HCT116 (cell line): ENCODE results near the gene IDUA.

Experiments used
- CBX3 ChIP-seq: IDR thresholded peaks from 2 replicates; pipeline ENCODE4 v1.6.1; 2012; ENCODE audit warnings: low read depth
- TF ChIP-seq, protein P1 (sequence below), 3 experiments: fragments of 200-600 bp in 1 of 3; sonication (generic) in 1 of 3; IDR thresholded peaks in 2 of 3; conservative IDR thresholded peaks in 1 of 3; 2 replicates each; pipeline ENCODE4 v1.5.1; 2012 to 2017; ENCODE audit warnings: low read depth in 2 of 3, low read length in 2 of 3, antibody characterized with exemption in 1 of 3, borderline replicate concordance in 1 of 3, control low read depth in 1 of 3, mild to moderate bottlenecking in 1 of 3, mixed read lengths in 1 of 3, mixed run types in 1 of 3, moderate library complexity in 1 of 3; ENCODE audit not compliant: insufficient read depth in 1 of 3

DNA sequence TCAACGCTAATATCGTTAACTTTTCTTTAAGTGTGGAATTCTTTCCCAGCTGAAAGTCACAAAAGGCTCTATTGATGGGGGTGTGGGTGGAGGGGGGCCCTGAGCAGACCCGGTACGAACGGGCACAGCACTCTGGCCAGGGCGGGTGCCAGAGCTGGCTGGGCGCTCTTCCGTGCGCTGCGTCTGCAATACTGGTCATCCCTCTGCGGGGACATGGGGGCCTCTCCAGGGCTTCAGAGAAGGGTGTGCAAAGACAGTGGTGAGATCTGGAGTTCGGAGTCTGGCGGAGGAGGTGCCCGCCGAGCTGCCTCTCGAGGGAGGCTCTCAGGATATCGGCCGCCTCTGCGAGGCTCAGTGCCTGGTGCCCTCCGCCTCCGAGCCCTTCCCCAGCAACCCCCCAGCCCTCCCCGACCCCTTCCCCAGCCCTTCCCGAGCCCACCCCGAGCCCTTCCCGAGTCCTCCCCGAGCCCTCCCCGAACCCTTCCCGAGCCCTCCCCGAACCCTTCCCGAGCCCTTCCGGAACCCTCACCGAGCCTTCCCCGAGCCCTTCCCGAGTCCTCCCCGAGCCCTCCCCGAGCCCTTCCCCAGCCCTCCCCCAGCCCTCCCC lies 58.9 kb downstream of the IDUA start:
- TF ChIP-seq CBX3, result no peak
- TF ChIP-seq, protein P1, sequence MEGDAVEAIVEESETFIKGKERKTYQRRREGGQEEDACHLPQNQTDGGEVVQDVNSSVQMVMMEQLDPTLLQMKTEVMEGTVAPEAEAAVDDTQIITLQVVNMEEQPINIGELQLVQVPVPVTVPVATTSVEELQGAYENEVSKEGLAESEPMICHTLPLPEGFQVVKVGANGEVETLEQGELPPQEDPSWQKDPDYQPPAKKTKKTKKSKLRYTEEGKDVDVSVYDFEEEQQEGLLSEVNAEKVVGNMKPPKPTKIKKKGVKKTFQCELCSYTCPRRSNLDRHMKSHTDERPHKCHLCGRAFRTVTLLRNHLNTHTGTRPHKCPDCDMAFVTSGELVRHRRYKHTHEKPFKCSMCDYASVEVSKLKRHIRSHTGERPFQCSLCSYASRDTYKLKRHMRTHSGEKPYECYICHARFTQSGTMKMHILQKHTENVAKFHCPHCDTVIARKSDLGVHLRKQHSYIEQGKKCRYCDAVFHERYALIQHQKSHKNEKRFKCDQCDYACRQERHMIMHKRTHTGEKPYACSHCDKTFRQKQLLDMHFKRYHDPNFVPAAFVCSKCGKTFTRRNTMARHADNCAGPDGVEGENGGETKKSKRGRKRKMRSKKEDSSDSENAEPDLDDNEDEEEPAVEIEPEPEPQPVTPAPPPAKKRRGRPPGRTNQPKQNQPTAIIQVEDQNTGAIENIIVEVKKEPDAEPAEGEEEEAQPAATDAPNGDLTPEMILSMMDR (IDR thresholded peaks at IDR 0.05 in 2 of 3, conservative IDR thresholded peaks at IDR 0.05 in 1 of 3; ENCODE audit: borderline replicate concordance in 1 of 3, insufficient read depth in 1 of 3, low read depth in 2 of 3, low read length in 2 of 3), result no peak
